Subcutaneous abdominal adipose tissue (tissue), 5 donors: ENCODE data around the gene ADAMTS18.

Experiments
- H3K27ac ChIP-seq: one replicate; pipeline ENCODE4 v1.7.0; 2013; ENCODE audit warnings: low read depth, mild to moderate bottlenecking, inconsistent platforms, low read length, moderate library complexity
- H3K27me3 ChIP-seq, 5 donors: one replicate each; pipeline ENCODE4 v1.7.0; 2013; ENCODE audit warnings: low read length in 5 of 5, inconsistent platforms in 1 of 5; ENCODE audit not compliant: control insufficient read depth in 5 of 5, insufficient read depth in 4 of 5
- H3K36me3 ChIP-seq, 5 donors: one replicate each; pipeline ENCODE4 v1.7.0; 2013; ENCODE audit warnings: low read length in 5 of 5; ENCODE audit not compliant: control insufficient read depth in 5 of 5, insufficient read depth in 5 of 5
- H3K4me1 ChIP-seq, 5 donors: one replicate each; pipeline ENCODE4 v1.7.0; 2013; ENCODE audit warnings: low read length in 5 of 5, mild to moderate bottlenecking in 3 of 5, moderate library complexity in 1 of 5; ENCODE audit not compliant: control insufficient read depth in 5 of 5, insufficient read depth in 5 of 5
- H3K4me3 ChIP-seq, 5 donors: one replicate each; pipeline ENCODE4 v1.7.0; 2013; ENCODE audit warnings: low read length in 5 of 5, low read depth in 1 of 5
- H3K9ac ChIP-seq, 5 donors: one replicate each; pipeline ENCODE4 v1.7.0; 2013; ENCODE audit warnings: low read length in 5 of 5, mild to moderate bottlenecking in 4 of 5, moderate library complexity in 3 of 5
- H3K9me3 ChIP-seq, 5 donors: one replicate each; pipeline ENCODE4 v1.7.0; 2013; ENCODE audit warnings: low read length in 5 of 5; ENCODE audit not compliant: control insufficient read depth in 5 of 5
- donor health status: healthy.
- donor health status: healthy.
- donor health status: healthy.
- donor health status: healthy.
- donor health status: healthy.

ADAMTS18 gene

GRCh38 chr16:77416939-77417480 lies 17.8 kb downstream of the ADAMTS18 start:
- no peaks in the 10 kb centered on the region for H3K27me3 ChIP-seq
- H3K27ac ChIP-seq: no peak overlapping the region
- H3K36me3 ChIP-seq: peaks cover 0 to 4% (median 0%) of the 10 kb centered on the region in 5 donors
- H3K9ac ChIP-seq: no peak overlapping the region
- H3K9me3 ChIP-seq: no peaks in the 10 kb centered on the region
- no peak overlapping the region for H3K4me3 ChIP-seq
- H3K4me1 ChIP-seq: peaks cover 0 to 3% (median 2%) of the 10 kb centered on the region in 5 donors

GRCh38 chr16:77414752-77415231 lies 20.0 kb downstream of the ADAMTS18 start:
- no peak overlapping the region for H3K9ac ChIP-seq
- H3K4me3 ChIP-seq: no peak overlapping the region
- H3K4me1 ChIP-seq: no peaks in the 10 kb centered on the region
- no peak overlapping the region for H3K27ac ChIP-seq
- no peaks in the 10 kb centered on the region for H3K27me3 ChIP-seq
- H3K36me3 ChIP-seq: peaks cover 0 to 4% (median 0%) of the 10 kb centered on the region in 5 donors
- H3K9me3 ChIP-seq: no peaks in the 10 kb centered on the region

GRCh38 chr16:77410449-77410848 lies 24.4 kb downstream of the ADAMTS18 start:
- Histone ChIP-seq H3K4me1 (peaks cover 0 to 4% (median 0%) of the 10 kb centered on the region in 5 donors), H3K9me3 (peaks cover 0 to 6% (median 0%) of the 10 kb centered on the region in 5 donors)

GRCh38 chr16:77409311-77409710 lies 25.5 kb downstream of the ADAMTS18 start:
- no peak overlapping the region for H3K27ac ChIP-seq
- H3K27me3 ChIP-seq: no peaks in the 10 kb centered on the region
- H3K4me3 ChIP-seq: no peak overlapping the region

More at GRCh38 chr16:77410449-77410848, 24.4 kb downstream of the ADAMTS18 start:
- peaks cover 0 to 3% (median 0%) of the 10 kb centered on the region in 5 donors for H3K36me3 ChIP-seq
- H3K27me3 ChIP-seq: no peaks in the 10 kb centered on the region
- H3K27ac ChIP-seq: no peak overlapping the region
- no peak overlapping the region for H3K9ac ChIP-seq
- H3K4me3 ChIP-seq: no peak overlapping the region

GRCh38 chr16:77408607-77409006 lies 26.2 kb downstream of the ADAMTS18 start:
- Histone ChIP-seq H3K27me3 (no peaks in the 10 kb centered on the region), H3K27ac (no peak overlapping the region), H3K9ac (no peak overlapping the region), H3K4me1 (peaks cover 0 to 17% (median 0%) of the 10 kb centered on the region in 5 donors), H3K9me3 (peaks cover 0 to 6% (median 0%) of the 10 kb centered on the region in 5 donors), H3K4me3 (no peak overlapping the region), H3K36me3 (peaks cover 0 to 3% (median 0%) of the 10 kb centered on the region in 5 donors)

More at GRCh38 chr16:77409311-77409710, 25.5 kb downstream of the ADAMTS18 start:
- peaks cover 0 to 6% (median 0%) of the 10 kb centered on the region in 5 donors for H3K9me3 ChIP-seq
- H3K9ac ChIP-seq: no peak overlapping the region
- H3K4me1 ChIP-seq: peaks cover 0 to 13% (median 0%) of the 10 kb centered on the region in 5 donors
- peaks cover 0 to 3% (median 0%) of the 10 kb centered on the region in 5 donors for H3K36me3 ChIP-seq

- Histone ChIP-seq H3K9me3 (peaks cover 0 to 6% (median 0%) of the 10 kb centered on the region in 5 donors), H3K27me3 (no peaks in the 10 kb centered on the region), H3K4me3 (no peak overlapping the region), H3K27ac (no peak overlapping the region), H3K36me3 (peaks cover 0 to 3% (median 0%) of the 10 kb centered on the region in 5 donors), H3K4me1 (peaks cover 0 to 34% (median 2%) of the 10 kb centered on the region in 5 donors), H3K9ac (no peak overlapping the region)
Measured at GRCh38 chr16:77406680-77407079, 28.2 kb downstream of the ADAMTS18 start.

- Histone ChIP-seq H3K36me3 (peaks cover 0 to 3% (median 0%) of the 10 kb centered on the region in 5 donors), H3K27ac (no peak overlapping the region), H3K4me3 (no peak overlapping the region), H3K9ac (no peak overlapping the region), H3K4me1 (peaks cover 0 to 41% (median 2%) of the 10 kb centered on the region in 5 donors), H3K27me3 (no peaks in the 10 kb centered on the region), H3K9me3 (peaks cover 0 to 6% (median 0%) of the 10 kb centered on the region in 5 donors)
Measured at GRCh38 chr16:77404775-77405174, 30.1 kb downstream of the ADAMTS18 start.

- Histone ChIP-seq H3K36me3 (peaks cover 0 to 3% (median 0%) of the 10 kb centered on the region in 5 donors), H3K4me1 (peaks cover 0 to 44% (median 2%) of the 10 kb centered on the region in 5 donors), H3K4me3 (no peak overlapping the region), H3K9me3 (peaks cover 0 to 6% (median 0%) of the 10 kb centered on the region in 5 donors), H3K9ac (no peak overlapping the region), H3K27ac (no peak overlapping the region), H3K27me3 (no peaks in the 10 kb centered on the region)
Measured at GRCh38 chr16:77403732-77404131, 31.1 kb downstream of the ADAMTS18 start.

- Histone ChIP-seq H3K4me3 (no peak overlapping the region), H3K9ac (no peak overlapping the region), H3K9me3 (peaks cover 0 to 4% (median 0%) of the 10 kb centered on the region in 5 donors), H3K27ac (peak overlapping the region; percentile 28), H3K4me1 (peaks cover 0 to 50% (median 2%) of the 10 kb centered on the region in 5 donors), H3K27me3 (no peaks in the 10 kb centered on the region), H3K36me3 (peaks cover 0 to 3% (median 0%) of the 10 kb centered on the region in 5 donors)
Measured at GRCh38 chr16:77402672-77403071, 32.2 kb downstream of the ADAMTS18 start.

GRCh38 chr16:77402118-77402517 lies 32.7 kb downstream of the ADAMTS18 start:
- H3K4me3 ChIP-seq: no peak overlapping the region
- H3K36me3 ChIP-seq: peaks cover 0 to 2% (median 0%) of the 10 kb centered on the region in 5 donors
- no peak overlapping the region for H3K9ac ChIP-seq
- H3K4me1 ChIP-seq: peaks cover 0 to 53% (median 2%) of the 10 kb centered on the region in 5 donors
- no peaks in the 10 kb centered on the region for H3K9me3 ChIP-seq
- H3K27me3 ChIP-seq: no peaks in the 10 kb centered on the region
- H3K27ac ChIP-seq: peak overlapping the region; percentile 28
